ENCODE measurements around the gene MICAL3.

MICAL3 gene

GRCh38 chr22:17980015-17980590, 44.3 kb downstream of the MICAL3 start:
- TF ChIP-seq EZH2 (IDR thresholded peaks at IDR 0.05) = no peak
- TF ChIP-seq FOXP2 (optimal IDR thresholded peaks at IDR 0.05; ENCODE audit: control extremely low read depth, extremely low read length, insufficient read depth) = no peak
- no peak for TF ChIP-seq POLR2AphosphoS5 (IDR thresholded peaks at IDR 0.05; ENCODE audit: borderline replicate concordance, low read depth, low read length)
- H3K36me3 ChIP-seq (ENCODE audit: insufficient read depth, low read length) = no peaks in the 10 kb centered on the region
- H3K4me3 ChIP-seq = no peak overlapping the region
- H3K9ac ChIP-seq (ENCODE audit: insufficient read length) = no peak overlapping the region
- H3K9me3 ChIP-seq (ENCODE audit: low read depth, low read length) = no peaks in the 10 kb centered on the region
- no peak overlapping the region for H3K27ac ChIP-seq
- DNase-seq (ENCODE audit: low read depth, low spot score) = no peak

- no peaks in the 10 kb centered on the region for H3K36me3 ChIP-seq (ENCODE audit: insufficient read depth, low read length)
- no peak overlapping the region for H3K4me3 ChIP-seq
- TF ChIP-seq EZH2 (IDR thresholded peaks at IDR 0.05) = no peak
- no peak for TF ChIP-seq POLR2AphosphoS5 (IDR thresholded peaks at IDR 0.05; ENCODE audit: borderline replicate concordance, low read depth, low read length)
- no peak for TF ChIP-seq FOXP2 (optimal IDR thresholded peaks at IDR 0.05; ENCODE audit: control extremely low read depth, extremely low read length, insufficient read depth)
- no peak overlapping the region for H3K9ac ChIP-seq (ENCODE audit: insufficient read length)
- no peak overlapping the region for H3K27ac ChIP-seq
- no peaks in the 10 kb centered on the region for H3K9me3 ChIP-seq (ENCODE audit: low read depth, low read length)
- no peak for DNase-seq (ENCODE audit: low read depth, low spot score)
These were observed 46.3 kb downstream of the MICAL3 start for GRCh38 chr22:17978027-17978426.

GRCh38 chr22:17977371-17977770, 47.0 kb downstream of the MICAL3 start:
- no peak for TF ChIP-seq EZH2 (IDR thresholded peaks at IDR 0.05)
- no peak for TF ChIP-seq POLR2AphosphoS5 (IDR thresholded peaks at IDR 0.05; ENCODE audit: borderline replicate concordance, low read depth, low read length)
- TF ChIP-seq FOXP2 (optimal IDR thresholded peaks at IDR 0.05; ENCODE audit: control extremely low read depth, extremely low read length, insufficient read depth) = no peak
- Histone ChIP-seq H3K36me3 (ENCODE audit: insufficient read depth, low read length) (no peaks in the 10 kb centered on the region), H3K9ac (ENCODE audit: insufficient read length) (no peak overlapping the region), H3K4me3 (no peak overlapping the region), H3K9me3 (ENCODE audit: low read depth, low read length) (no peaks in the 10 kb centered on the region), H3K27ac (no peak overlapping the region)
- DNase-seq (ENCODE audit: low read depth, low spot score) = no peak

GRCh38 chr22:17976121-17976520, 48.2 kb downstream of the MICAL3 start:
- no peak for DNase-seq (ENCODE audit: low read depth, low spot score)
- H3K27ac ChIP-seq = peak overlapping the region; percentile 46; the same call in 1 of the 2 replicates
- H3K36me3 ChIP-seq (ENCODE audit: insufficient read depth, low read length) = no peaks in the 10 kb centered on the region
- no peaks in the 10 kb centered on the region for H3K9me3 ChIP-seq (ENCODE audit: low read depth, low read length)
- no peak overlapping the region for H3K9ac ChIP-seq (ENCODE audit: insufficient read length)
- no peak for TF ChIP-seq EZH2 (IDR thresholded peaks at IDR 0.05)
- no peak for TF ChIP-seq POLR2AphosphoS5 (IDR thresholded peaks at IDR 0.05; ENCODE audit: borderline replicate concordance, low read depth, low read length)
- TF ChIP-seq FOXP2 (optimal IDR thresholded peaks at IDR 0.05; ENCODE audit: control extremely low read depth, extremely low read length, insufficient read depth) = no peak
- H3K4me3 ChIP-seq = no peak overlapping the region

GRCh38 chr22:17974703-17975372, 49.5 kb downstream of the MICAL3 start:
- Histone ChIP-seq H3K36me3 (ENCODE audit: insufficient read depth, low read length) (no peaks in the 10 kb centered on the region; the same call in 1 of the 2 replicates), H3K9ac (ENCODE audit: insufficient read length) (no peak overlapping the region)
- TF ChIP-seq POLR2AphosphoS5 (IDR thresholded peaks at IDR 0.05; ENCODE audit: borderline replicate concordance, low read depth, low read length) (no peak), EZH2 (IDR thresholded peaks at IDR 0.05) (no peak), FOXP2 (optimal IDR thresholded peaks at IDR 0.05; ENCODE audit: control extremely low read depth, extremely low read length, insufficient read depth) (no peak)

GRCh38 chr22:17974087-17974486, 50.3 kb downstream of the MICAL3 start:
- H3K9ac ChIP-seq (ENCODE audit: insufficient read length) = no peak overlapping the region
- H3K36me3 ChIP-seq (ENCODE audit: insufficient read depth, low read length) = no peaks in the 10 kb centered on the region; the same call in 1 of the 2 replicates
- H3K4me3 ChIP-seq = no peak overlapping the region
- no peak overlapping the region for H3K27ac ChIP-seq
- DNase-seq (ENCODE audit: low read depth, low spot score) = no peak
- no peak for TF ChIP-seq FOXP2 (optimal IDR thresholded peaks at IDR 0.05; ENCODE audit: control extremely low read depth, extremely low read length, insufficient read depth)
- no peak for TF ChIP-seq EZH2 (IDR thresholded peaks at IDR 0.05)
- no peak for TF ChIP-seq POLR2AphosphoS5 (IDR thresholded peaks at IDR 0.05; ENCODE audit: borderline replicate concordance, low read depth, low read length)
- H3K9me3 ChIP-seq (ENCODE audit: low read depth, low read length) = no peaks in the 10 kb centered on the region

More at GRCh38 chr22:17974703-17975372, 49.5 kb downstream of the MICAL3 start:
- no peak overlapping the region for H3K4me3 ChIP-seq
- DNase-seq (ENCODE audit: low read depth, low spot score) = no peak
- H3K9me3 ChIP-seq (ENCODE audit: low read depth, low read length) = no peaks in the 10 kb centered on the region
- H3K27ac ChIP-seq = no peak overlapping the region

GRCh38 chr22:17973217-17973616, 51.1 kb downstream of the MICAL3 start:
- TF ChIP-seq POLR2AphosphoS5 (IDR thresholded peaks at IDR 0.05; ENCODE audit: borderline replicate concordance, low read depth, low read length) (no peak), EZH2 (IDR thresholded peaks at IDR 0.05) (no peak), FOXP2 (optimal IDR thresholded peaks at IDR 0.05; ENCODE audit: control extremely low read depth, extremely low read length, insufficient read depth) (no peak)
- H3K4me3 ChIP-seq = no peak overlapping the region
- H3K9me3 ChIP-seq (ENCODE audit: low read depth, low read length) = no peaks in the 10 kb centered on the region
- no peak for DNase-seq (ENCODE audit: low read depth, low spot score)
- H3K36me3 ChIP-seq (ENCODE audit: insufficient read depth, low read length) = no peaks in the 10 kb centered on the region; the same call in 1 of the 2 replicates
- no peak overlapping the region for H3K27ac ChIP-seq
- H3K9ac ChIP-seq (ENCODE audit: insufficient read length) = no peak overlapping the region

GRCh38 chr22:17972385-17973191, 51.8 kb downstream of the MICAL3 start:
- no peak overlapping the region for H3K9ac ChIP-seq (ENCODE audit: insufficient read length)
- DNase-seq (ENCODE audit: low read depth, low spot score) = no peak
- H3K9me3 ChIP-seq (ENCODE audit: low read depth, low read length) = no peaks in the 10 kb centered on the region
- H3K27ac ChIP-seq = no peak overlapping the region
- TF ChIP-seq EZH2 (IDR thresholded peaks at IDR 0.05) (no peak), FOXP2 (optimal IDR thresholded peaks at IDR 0.05; ENCODE audit: control extremely low read depth, extremely low read length, insufficient read depth) (no peak), POLR2AphosphoS5 (IDR thresholded peaks at IDR 0.05; ENCODE audit: borderline replicate concordance, low read depth, low read length) (no peak)
- H3K4me3 ChIP-seq = no peak overlapping the region
- no peaks in the 10 kb centered on the region; the same call in 1 of the 2 replicates for H3K36me3 ChIP-seq (ENCODE audit: insufficient read depth, low read length)
